ENCODE results near the gene TMEM92.

- TF ChIP-seq CTCF (IDR thresholded peaks at IDR 0.05 in 2 of 3, conservative IDR thresholded peaks at IDR 0.05 in 1 of 3; ENCODE audit: borderline replicate concordance in 1 of 3, insufficient read depth in 1 of 3, low read depth in 2 of 3, low read length in 2 of 3) (no peak), REST (IDR thresholded peaks at IDR 0.05; ENCODE audit: low read depth) (no peak), TCF7L2 (IDR thresholded peaks at IDR 0.05; ENCODE audit: borderline replicate concordance, extremely low read depth, insufficient read depth, insufficient read length) (no peak), EZH2phosphoT487 (IDR thresholded peaks at IDR 0.05; ENCODE audit: borderline replicate concordance) (no peak), CEBPB (IDR thresholded peaks at IDR 0.05; ENCODE audit: low read depth) (no peak), SP1 (IDR thresholded peaks at IDR 0.05; ENCODE audit: low read depth) (no peak), POLR2A (IDR thresholded peaks at IDR 0.05; ENCODE audit: borderline replicate concordance, extremely low read depth, insufficient read depth, insufficient read length) (no peak)
- TF ChIP-seq, protein P1, sequence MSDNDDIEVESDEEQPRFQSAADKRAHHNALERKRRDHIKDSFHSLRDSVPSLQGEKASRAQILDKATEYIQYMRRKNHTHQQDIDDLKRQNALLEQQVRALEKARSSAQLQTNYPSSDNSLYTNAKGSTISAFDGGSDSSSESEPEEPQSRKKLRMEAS (IDR thresholded peaks at IDR 0.05), result no peak
Observed at GRCh38 chr17:50298018-50298417, 23.8 kb downstream of the TMEM92 start.
